GM19397 (cell line): Measurements from ENCODE around the gene CGRRF1.

Source experiments
- ATAC-seq: cut with Tn5 transposase; IDR thresholded peaks from one replicate; pipeline ENCODE4 v1.9.1; 2021; ENCODE audit warnings: mild to moderate bottlenecking, moderate library complexity; ENCODE audit not compliant: unreplicated experiment

Gene CGRRF1

DNA sequence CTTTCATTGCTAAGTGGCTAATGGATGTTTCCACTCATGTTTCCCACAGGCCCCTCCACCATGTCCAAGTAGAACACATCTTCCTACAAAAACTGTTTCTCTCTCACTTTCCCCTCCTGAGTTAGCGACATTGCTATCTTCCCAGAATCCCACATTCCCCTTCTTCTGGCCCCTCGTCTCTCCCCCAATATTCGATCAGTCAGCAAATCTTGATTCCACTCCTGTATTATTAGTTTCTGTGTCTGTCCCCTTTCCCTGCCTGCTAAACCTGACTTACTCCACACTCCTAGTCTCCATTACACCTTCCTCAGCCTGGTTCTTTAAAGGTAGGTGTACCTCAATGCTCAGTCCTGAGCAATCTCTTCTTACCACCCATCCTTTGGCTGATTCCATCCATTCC lies 37.9 kb downstream of the CGRRF1 start:
- ATAC-seq = no peak

GRCh38 chr14:54548491-54548890 lies 38.8 kb downstream of the CGRRF1 start:
- ATAC-seq = no peak

GRCh38 chr14:54549862-54550261 lies 40.2 kb downstream of the CGRRF1 start:
- no peak for ATAC-seq

- ATAC-seq = no peak
These were observed 40.8 kb downstream of the CGRRF1 start for GRCh38 chr14:54550514-54550913.

GRCh38 chr14:54554401-54554800 lies 44.7 kb downstream of the CGRRF1 start:
- no peak for ATAC-seq

- no peak for ATAC-seq
These were observed 45.9 kb downstream of the CGRRF1 start for GRCh38 chr14:54555651-54556050.

DNA sequence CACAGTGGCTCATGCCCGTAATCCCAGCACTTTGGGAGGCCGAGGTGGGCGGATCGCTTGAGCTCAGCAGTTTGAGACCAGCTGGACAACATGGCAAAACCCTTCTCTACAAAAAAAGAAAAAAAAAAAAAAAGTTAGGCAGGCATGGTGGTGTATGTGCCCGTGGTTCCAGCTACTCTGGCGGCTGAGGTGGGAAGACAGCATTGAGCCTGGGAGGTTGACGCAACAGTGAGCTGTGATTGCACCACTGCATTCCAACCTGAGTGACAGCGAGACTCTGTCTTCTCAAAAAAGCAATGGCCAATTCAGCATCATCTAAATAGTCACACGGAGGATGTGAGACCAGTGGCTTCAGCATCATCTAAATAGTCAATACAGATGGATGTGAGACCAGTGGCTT lies 46.8 kb downstream of the CGRRF1 start:
- no peak for ATAC-seq

GRCh38 chr14:54562334-54562733 lies 52.6 kb downstream of the CGRRF1 start:
- no peak for ATAC-seq

DNA sequence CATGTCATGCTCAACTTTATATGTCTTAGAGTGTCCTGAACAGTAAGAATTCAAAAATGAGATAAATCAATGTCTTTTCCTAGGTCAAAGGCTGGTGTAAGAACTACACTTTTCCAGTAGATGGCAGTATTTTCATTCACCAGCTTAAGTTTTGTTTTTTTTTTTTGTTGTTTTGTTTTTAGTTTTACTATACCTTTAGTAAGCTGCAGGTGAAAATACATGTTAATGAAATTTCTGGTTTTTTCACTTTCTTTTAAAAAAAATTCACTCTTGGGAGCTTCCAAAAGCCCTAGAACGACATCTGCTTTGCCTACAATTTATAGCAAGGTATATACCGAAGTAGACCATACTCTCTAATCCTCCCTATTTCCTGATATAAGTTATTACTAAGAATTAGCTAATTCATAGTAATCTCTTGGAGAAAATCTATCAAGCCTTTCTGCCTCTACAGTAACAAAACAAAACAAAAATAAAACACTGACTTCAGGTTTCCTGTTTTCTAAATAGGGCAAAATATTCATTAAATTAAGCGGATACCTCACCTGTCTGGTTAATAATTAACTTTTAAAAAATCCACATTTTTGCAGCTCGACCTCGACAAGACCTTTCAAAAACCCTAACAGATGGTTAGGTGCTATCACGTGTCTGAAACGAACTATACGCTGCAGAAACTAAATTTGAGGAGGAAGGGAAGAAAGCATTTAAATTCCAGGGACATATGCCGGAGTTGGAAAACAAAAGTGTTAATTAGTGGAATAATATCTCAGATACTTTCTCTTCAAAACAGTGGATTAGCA lies 54.6 kb downstream of the CGRRF1 start:
- no peak for ATAC-seq

DNA sequence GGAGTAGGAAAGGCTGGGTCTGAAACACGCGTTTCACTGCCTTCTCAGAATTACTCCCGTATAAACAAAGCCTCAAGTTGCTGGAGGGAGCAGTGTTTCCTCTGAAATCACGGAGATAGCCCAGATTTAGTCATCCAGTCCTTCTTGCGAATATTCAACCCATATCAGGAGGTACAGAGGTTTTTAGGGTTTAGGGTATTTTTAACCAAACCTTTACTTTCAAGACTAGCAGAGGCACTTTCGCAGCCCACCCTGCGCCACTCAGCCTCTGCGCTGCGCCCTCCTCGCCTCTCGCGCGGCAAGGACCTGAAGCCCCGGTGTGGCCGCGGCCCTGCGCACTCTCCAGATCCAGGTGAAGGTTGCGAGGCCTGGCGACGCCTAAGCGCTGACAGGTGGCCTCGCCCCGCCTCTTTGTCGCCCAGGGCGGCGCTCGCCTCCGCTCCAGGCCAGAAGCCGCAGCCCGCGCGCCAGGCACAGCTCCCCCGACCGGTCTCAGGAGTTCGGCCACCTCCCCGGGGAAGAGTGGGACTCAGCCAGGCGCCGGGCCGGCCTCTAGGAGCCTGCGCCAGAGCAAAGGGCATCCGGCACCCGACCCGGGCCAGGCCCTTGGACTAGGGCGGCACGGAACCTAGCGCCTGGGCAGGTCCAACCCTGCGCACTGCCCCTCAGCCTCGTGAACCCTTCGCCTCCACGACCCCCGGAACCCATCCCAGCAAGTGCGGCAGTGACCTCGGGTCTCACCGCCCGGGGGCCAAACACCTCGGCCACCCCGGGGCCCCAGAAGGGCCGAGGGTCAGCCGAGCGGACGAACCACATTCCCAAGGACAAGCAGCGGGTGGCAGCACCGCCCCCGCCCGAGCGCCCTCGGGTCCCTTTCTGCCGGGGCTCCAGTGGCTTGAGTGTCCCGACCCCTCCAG lies 55.4 kb downstream of the CGRRF1 start:
- peak; percentile 28 for ATAC-seq

DNA sequence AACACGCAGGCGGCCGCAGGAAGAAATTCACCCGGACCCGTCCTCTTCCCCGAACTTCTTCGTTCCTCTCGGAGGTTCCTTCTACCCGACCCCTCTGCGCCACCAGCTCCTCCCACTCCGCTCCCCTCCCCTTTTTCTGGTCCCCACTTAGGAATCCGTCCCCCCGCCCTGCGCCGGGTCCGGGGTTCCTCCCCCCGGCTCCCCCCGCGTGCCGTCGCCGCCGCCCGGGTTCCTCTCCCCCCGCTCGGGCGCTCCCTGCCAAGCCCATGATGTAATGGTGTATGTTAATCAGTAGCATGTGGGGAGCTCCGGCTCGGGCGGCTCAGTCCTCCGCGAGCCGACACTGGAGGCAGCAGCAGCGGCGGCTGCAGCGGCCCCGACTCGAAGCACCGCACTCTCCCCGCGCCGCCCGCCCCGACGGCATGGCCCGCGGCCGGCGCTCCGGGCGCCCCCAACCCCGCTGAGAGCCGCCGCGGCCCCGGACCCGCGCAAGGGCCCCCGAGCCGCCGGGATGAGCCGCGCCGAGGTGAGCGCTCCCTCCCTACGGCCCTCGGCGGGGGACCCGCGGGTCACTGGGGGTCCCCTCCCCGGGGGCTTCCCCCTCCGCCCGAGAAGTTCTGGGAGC lies 56.2 kb downstream of the CGRRF1 start:
- ATAC-seq = peak; percentile 47

DNA sequence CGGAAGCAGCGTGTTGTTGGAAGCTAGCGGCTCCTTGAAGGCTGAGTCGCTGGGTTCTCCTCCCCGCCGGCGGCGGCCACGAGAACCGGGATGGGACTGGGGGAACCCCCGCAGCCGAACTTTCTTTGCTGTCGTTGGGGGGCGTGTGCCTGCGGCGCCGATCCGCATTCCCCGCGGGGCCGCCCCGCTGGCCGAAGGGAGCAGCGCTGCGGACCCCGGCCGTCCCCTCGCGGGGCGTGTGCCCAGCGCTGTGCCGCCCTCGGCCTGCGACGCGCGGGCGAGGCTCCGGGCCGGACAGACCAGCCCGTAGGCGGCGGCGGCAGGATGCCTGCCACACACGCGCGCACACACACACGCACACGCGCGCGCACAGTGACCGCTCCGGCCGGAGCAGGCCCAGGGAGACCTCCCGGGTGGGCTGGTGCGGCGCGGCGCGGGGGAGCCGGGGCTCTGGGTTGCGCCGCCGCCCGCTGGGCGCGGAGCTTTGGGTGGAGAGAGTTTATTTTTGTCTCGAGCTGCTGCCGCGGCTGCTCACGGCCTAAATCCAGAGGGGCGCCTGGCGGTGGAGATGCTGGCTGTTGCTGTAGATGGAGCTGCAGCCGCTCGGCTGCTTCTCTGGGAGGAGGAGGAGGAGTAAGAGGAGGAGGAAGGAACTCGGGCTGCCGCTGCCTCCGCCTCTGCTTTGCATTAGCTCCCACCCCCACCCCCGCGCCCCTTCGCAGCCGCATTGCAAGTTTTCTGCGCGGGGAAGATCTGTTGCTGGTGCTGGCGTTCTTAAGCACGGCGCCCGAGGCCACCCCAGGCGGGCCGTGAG lies 56.9 kb downstream of the CGRRF1 start, which contains the start of gene SAMD4A:
TSS of gene SAMD4A (plus strand) at position 719 of the 814 bp plus-strand sequence. CDS start 789 bp downstream, outside the sequence.
- ATAC-seq = peak; percentile 38

DNA sequence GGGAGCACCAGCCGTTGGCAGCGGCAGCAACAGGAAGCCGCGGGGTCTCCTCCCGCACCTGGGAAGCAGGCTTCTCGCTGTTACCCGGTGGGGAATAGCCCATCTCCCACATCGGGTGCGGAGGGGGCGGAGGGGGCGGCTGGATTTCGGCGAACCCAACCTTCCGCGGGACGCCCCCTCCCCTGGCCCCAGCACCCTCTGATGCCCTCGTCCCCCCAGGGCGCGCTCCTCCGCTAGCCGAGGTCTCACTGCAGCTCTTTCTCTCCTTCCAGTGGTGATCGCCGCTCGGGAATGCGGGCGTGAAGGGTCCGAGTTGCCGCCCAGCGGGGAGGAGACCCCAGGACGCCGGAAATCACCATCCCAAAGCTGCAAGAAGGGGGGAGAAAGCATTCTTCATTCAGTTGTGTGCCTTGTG lies 57.5 kb downstream of the CGRRF1 start:
- ATAC-seq = peak; percentile 2

DNA sequence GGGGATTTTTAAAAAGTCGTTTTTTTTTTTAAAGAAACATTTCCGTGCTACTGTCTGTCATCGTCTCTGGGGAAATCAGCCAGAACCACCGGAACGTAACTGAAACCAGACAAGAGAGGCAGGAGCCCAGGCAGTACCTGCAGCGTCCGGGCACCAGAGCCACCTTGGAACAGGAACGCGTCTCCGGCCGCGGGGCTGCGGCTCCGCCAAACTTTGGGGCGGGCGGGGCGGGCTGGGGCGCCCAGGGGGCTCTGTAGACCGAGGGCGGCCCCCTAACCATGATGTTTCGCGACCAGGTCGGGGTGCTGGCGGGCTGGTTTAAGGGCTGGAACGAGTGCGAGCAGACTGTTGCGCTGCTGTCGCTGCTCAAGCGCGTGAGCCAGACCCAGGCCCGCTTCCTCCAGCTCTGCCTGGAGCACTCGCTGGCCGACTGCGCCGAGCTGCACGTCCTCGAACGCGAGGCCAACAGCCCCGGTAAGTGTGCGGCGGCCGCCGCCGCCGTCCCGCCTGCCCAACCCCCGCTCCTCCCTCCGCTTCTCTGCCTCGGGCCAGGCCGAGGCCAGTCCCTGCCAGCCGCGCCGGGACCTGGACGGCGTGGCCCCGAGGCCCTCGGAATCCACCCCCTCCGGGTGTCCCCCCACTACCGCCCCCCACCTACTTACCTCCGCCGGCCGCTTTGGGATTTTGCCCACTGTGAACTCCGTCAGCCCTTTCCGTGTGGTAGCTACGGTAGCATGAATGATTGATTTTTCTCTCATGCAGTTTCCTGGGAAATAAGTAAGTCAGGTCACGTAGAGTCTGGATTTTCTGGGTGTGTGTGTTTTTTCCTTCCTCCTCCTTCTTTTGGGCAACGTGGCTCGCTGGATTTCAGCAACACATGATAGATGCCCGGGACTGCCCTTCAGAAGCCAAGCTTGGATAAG lies 58.2 kb downstream of the CGRRF1 start:
- no peak for ATAC-seq

- ATAC-seq = no peak
These were observed 59.3 kb downstream of the CGRRF1 start for GRCh38 chr14:54568821-54569595.

- no peak for ATAC-seq
These were observed 60.3 kb downstream of the CGRRF1 start for GRCh38 chr14:54570047-54570446.

DNA sequence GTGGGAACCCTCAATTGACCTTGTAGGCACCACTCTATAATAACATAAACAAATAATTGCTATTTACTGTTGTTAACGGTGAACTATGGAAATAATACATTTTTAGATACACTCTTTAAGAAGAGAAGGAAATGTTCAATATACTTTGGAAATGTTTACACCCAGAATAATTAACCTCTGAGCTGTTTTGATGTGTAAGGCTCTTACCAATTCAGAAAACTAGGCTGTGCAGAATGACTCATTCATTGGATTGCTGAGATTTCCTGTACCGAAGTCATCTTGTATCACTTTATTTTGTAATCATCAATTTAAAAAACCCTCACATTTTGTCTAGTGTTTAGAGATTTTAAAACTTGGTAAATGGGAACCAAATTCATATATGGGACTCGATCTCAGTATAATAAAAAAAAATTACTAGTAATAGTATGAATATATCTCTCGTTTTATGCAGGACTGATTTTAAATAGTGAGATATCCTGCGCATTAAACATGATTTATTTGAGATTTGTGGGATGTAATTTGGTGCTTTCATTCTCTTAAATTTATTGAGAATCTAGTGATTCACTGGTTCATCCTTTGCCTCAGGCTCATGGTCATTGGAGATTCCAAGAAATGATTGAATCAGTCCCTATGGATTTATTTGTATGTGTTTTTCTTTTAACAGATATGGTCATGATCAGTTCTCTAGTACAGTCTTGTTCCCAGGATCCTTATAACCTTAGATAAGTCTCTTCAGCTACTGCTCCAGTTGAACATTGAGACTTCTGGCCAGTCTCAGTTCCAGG lies 61.1 kb downstream of the CGRRF1 start:
- no peak for ATAC-seq

GRCh38 chr14:54572316-54572715 lies 62.6 kb downstream of the CGRRF1 start:
- no peak for ATAC-seq
